ENCODE measurements around the gene RSPH10B.
"Not testable (repeated sequence)": the region's sequence is repeated elsewhere in the genome, so short reads cannot be mapped to it uniquely, and the experiment has no call there.

Gene RSPH10B

GRCh38 chr7:5997210-5997808 lies 26.8 kb upstream of the RSPH10B start:
- H3K36me3 ChIP-seq (ENCODE audit: control insufficient read depth, insufficient read depth, low read length), result peaks cover 2% of the 10 kb centered on the region; the same call in 1 of the 2 replicates
- no CpG with 5 or more reads among the region's 10 CpGs for WGBS (ENCODE audit: insufficient coverage, insufficient read length)

DNA sequence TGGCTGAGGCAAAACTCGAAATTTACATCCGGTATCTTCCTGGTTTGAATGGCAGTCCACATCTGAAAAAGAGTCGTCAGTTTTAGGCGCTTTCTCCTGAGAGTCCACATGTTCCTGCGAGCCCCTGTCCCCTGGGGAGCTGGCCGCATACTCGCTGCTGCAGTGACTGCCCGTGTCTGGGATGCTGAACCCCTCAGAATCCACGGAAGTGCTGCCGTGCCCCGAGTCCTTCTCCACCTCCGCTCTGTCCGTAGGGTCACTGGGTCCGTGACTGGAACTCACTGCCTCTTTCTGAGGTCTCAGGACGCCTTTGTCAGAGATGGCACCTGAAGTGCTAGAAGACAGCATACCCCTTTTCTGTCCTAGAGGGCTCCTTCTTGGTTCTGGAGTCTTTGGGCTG lies 16.6 kb upstream of the RSPH10B start:
- not testable (repeated sequence) for H3K9me3 ChIP-seq (ENCODE audit: control insufficient read depth, insufficient read depth, low read length); DNase-seq (ENCODE audit: low read depth, low spot score); H3K27ac ChIP-seq (ENCODE audit: low read length); H3K4me3 ChIP-seq (ENCODE audit: low read length); H3K4me1 ChIP-seq (ENCODE audit: control insufficient read depth, insufficient read depth, low read length); H3K36me3 ChIP-seq (ENCODE audit: control insufficient read depth, insufficient read depth, low read length); H3K27me3 ChIP-seq (ENCODE audit: control insufficient read depth, insufficient read depth, low read length)
- whole genome bisulfite sequencing (ENCODE audit: insufficient coverage, insufficient read length), result no CpG with 5 or more reads among the region's 15 CpGs

More at GRCh38 chr7:5997210-5997808, 26.8 kb upstream of the RSPH10B start:
- Histone ChIP-seq H3K27me3 (ENCODE audit: control insufficient read depth, insufficient read depth, low read length) (no peaks in the 10 kb centered on the region), H3K27ac (ENCODE audit: low read length) (no peak overlapping the region), H3K9me3 (ENCODE audit: control insufficient read depth, insufficient read depth, low read length) (no peaks in the 10 kb centered on the region), H3K4me1 (ENCODE audit: control insufficient read depth, insufficient read depth, low read length) (no peaks in the 10 kb centered on the region), H3K4me3 (ENCODE audit: low read length) (no peak overlapping the region)
- no peak for DNase-seq (ENCODE audit: low read depth, low spot score)

DNA sequence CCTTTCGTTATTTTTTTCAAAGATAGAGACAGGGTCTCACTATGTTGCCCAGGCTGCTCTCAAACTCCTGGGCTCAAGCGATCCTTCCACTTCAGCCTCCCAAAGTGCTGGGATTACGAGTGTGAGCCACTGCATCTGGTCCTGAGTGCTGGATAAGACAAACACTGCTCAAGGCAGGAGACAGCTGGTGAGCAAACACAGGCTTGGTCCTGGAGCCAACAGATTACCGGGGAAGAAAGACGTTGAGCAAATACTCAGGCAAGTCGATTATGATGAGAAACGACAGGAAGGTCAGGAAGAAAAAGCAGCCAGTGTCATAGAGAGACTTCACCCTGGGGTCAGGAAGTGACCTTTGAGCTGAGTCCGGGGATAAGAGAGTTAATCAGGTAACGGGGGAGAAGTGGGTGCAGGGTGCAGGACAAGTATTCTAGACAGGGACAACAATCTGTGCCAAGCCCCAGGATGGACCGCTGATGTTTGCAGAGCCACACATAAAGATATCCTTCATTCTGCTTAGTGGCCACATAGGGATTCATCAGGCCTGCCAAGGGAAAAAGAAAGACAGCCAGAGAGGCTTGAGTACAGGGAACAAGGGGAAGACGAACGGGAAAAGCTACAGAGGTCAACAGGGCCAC lies 9.3 kb upstream of the RSPH10B start:
- WGBS (ENCODE audit: insufficient coverage, insufficient read length), result no CpG with 5 or more reads among the region's 12 CpGs
- H3K4me1 ChIP-seq (ENCODE audit: control insufficient read depth, insufficient read depth, low read length); H3K9me3 ChIP-seq (ENCODE audit: control insufficient read depth, insufficient read depth, low read length); H3K4me3 ChIP-seq (ENCODE audit: low read length); H3K27ac ChIP-seq (ENCODE audit: low read length); H3K36me3 ChIP-seq (ENCODE audit: control insufficient read depth, insufficient read depth, low read length); DNase-seq (ENCODE audit: low read depth, low spot score); H3K27me3 ChIP-seq (ENCODE audit: control insufficient read depth, insufficient read depth, low read length): not testable (repeated sequence)

DNA sequence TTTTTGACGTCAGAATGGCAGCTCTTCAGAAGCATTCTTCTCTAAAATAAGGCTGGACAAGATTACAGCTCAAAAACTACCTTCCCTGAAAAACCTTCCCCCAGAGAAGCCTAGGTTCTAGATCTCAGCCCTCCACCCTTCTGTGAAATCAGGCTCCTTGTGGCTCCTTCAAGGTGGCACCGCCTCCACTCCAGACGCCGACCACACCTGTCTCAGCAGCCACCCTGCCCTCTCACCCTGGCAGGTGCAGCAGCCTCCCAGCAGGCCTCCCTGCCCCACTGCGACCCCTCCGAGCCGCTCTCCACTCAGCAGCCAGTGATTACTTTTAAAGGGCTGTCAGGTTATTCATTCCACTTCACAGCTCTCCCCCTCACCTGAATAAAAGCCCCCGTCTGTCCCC lies 3.1 kb upstream of the RSPH10B start:
- not testable (repeated sequence) for H3K36me3 ChIP-seq (ENCODE audit: control insufficient read depth, insufficient read depth, low read length); H3K27me3 ChIP-seq (ENCODE audit: control insufficient read depth, insufficient read depth, low read length); H3K4me1 ChIP-seq (ENCODE audit: control insufficient read depth, insufficient read depth, low read length); H3K27ac ChIP-seq (ENCODE audit: low read length); H3K4me3 ChIP-seq (ENCODE audit: low read length); DNase-seq (ENCODE audit: low read depth, low spot score); H3K9me3 ChIP-seq (ENCODE audit: control insufficient read depth, insufficient read depth, low read length)
- no CpG with 5 or more reads among the region's 8 CpGs for WGBS (ENCODE audit: insufficient coverage, insufficient read length)

DNA sequence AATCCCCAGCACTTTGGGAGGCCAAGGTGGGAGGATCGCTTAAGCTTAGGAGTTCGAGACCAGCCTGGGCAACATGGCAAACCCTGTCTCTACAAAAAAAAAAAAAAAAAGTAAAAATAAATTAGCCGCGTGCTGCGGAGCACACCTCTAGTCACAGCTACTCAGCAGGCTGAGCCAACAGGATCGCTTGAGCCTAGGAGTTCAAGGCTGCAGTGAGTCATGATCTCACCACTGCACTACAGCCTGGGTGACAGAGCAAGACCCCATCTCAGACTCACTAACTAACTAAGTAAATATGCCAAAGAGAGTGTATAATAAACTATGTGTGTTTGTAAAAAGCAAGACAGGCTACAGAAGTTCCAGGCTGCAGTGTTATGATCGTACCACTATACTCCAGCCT lies 6.7 kb downstream of the RSPH10B start:
- H3K4me1 ChIP-seq (ENCODE audit: control insufficient read depth, insufficient read depth, low read length); DNase-seq (ENCODE audit: low read depth, low spot score); H3K9me3 ChIP-seq (ENCODE audit: control insufficient read depth, insufficient read depth, low read length); H3K27ac ChIP-seq (ENCODE audit: low read length); H3K36me3 ChIP-seq (ENCODE audit: control insufficient read depth, insufficient read depth, low read length); H3K4me3 ChIP-seq (ENCODE audit: low read length); H3K27me3 ChIP-seq (ENCODE audit: control insufficient read depth, insufficient read depth, low read length): not testable (repeated sequence)
- WGBS (ENCODE audit: insufficient coverage, insufficient read length), result no CpG with 5 or more reads among the region's 7 CpGs

GRCh38 chr7:5963205-5963604 lies 7.3 kb downstream of the RSPH10B start:
- not testable (repeated sequence) for H3K27me3 ChIP-seq (ENCODE audit: control insufficient read depth, insufficient read depth, low read length); H3K4me1 ChIP-seq (ENCODE audit: control insufficient read depth, insufficient read depth, low read length); DNase-seq (ENCODE audit: low read depth, low spot score); H3K9me3 ChIP-seq (ENCODE audit: control insufficient read depth, insufficient read depth, low read length); H3K4me3 ChIP-seq (ENCODE audit: low read length); H3K36me3 ChIP-seq (ENCODE audit: control insufficient read depth, insufficient read depth, low read length); H3K27ac ChIP-seq (ENCODE audit: low read length)
- WGBS (ENCODE audit: insufficient coverage, insufficient read length), result no CpG with 5 or more reads among the region's 13 CpGs

- not testable (repeated sequence) for H3K27me3 ChIP-seq (ENCODE audit: control insufficient read depth, insufficient read depth, low read length); H3K27ac ChIP-seq (ENCODE audit: low read length); H3K4me1 ChIP-seq (ENCODE audit: control insufficient read depth, insufficient read depth, low read length); H3K9me3 ChIP-seq (ENCODE audit: control insufficient read depth, insufficient read depth, low read length); DNase-seq (ENCODE audit: low read depth, low spot score); H3K4me3 ChIP-seq (ENCODE audit: low read length); H3K36me3 ChIP-seq (ENCODE audit: control insufficient read depth, insufficient read depth, low read length)
- no CpG with 5 or more reads among the region's 17 CpGs for WGBS (ENCODE audit: insufficient coverage, insufficient read length)
These were observed 35.5 kb downstream of the RSPH10B start for GRCh38 chr7:5934945-5935450.

GRCh38 chr7:5931905-5932644 lies 38.4 kb downstream of the RSPH10B start:
- not testable (repeated sequence) for H3K4me1 ChIP-seq (ENCODE audit: control insufficient read depth, insufficient read depth, low read length); H3K9me3 ChIP-seq (ENCODE audit: control insufficient read depth, insufficient read depth, low read length); H3K27me3 ChIP-seq (ENCODE audit: control insufficient read depth, insufficient read depth, low read length); DNase-seq (ENCODE audit: low read depth, low spot score); H3K27ac ChIP-seq (ENCODE audit: low read length); H3K4me3 ChIP-seq (ENCODE audit: low read length); H3K36me3 ChIP-seq (ENCODE audit: control insufficient read depth, insufficient read depth, low read length)
- WGBS (ENCODE audit: insufficient coverage, insufficient read length), result no CpG with 5 or more reads among the region's 13 CpGs

DNA sequence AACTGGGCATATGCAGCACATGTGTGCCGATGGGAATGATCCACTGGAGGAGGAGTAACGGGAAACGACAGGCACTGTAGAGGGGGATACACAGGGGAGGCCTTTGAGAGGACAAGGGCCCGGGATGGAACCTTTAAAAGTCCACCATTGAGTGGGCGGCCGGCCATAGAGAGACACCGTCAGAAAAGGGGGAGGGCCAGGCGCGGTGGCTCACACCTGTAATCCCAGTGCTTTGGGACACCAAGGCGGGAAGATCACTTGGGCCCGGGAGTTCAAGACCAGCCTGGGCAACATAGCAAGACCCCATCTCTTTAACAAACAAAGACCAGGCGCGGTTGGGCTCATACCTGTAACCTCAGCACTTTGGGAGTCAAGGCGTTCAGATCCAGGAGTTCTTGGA lies 39.2 kb downstream of the RSPH10B start:
- no CpG with 5 or more reads among the region's 14 CpGs for WGBS (ENCODE audit: insufficient coverage, insufficient read length)

DNA sequence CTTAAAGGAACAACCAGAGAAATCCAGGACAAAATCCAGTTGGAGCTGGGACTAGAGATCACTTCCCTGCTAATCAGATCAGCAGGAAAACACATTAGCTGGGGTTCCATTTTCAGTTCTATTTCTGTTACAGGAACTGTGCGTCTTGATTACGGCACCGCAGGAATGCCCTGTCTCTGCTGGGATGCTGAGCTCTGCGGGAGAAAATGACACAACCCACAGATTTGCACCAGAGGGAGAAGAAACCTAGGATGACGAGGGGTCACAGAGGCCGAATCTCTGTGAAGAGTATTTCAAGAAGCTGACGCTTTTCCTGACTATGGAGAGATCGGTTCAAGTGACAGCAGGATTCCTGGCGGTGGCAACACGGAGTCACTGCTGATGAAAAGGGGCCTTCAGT lies 40.2 kb downstream of the RSPH10B start:
- H3K36me3 ChIP-seq (ENCODE audit: control insufficient read depth, insufficient read depth, low read length); H3K27me3 ChIP-seq (ENCODE audit: control insufficient read depth, insufficient read depth, low read length); DNase-seq (ENCODE audit: low read depth, low spot score); H3K4me1 ChIP-seq (ENCODE audit: control insufficient read depth, insufficient read depth, low read length); H3K9me3 ChIP-seq (ENCODE audit: control insufficient read depth, insufficient read depth, low read length); H3K4me3 ChIP-seq (ENCODE audit: low read length); H3K27ac ChIP-seq (ENCODE audit: low read length): not testable (repeated sequence)
- WGBS (ENCODE audit: insufficient coverage, insufficient read length), result no CpG with 5 or more reads among the region's 10 CpGs

More for the DNA sequence above, 39.2 kb downstream of the RSPH10B start:
- H3K9me3 ChIP-seq (ENCODE audit: control insufficient read depth, insufficient read depth, low read length); H3K4me1 ChIP-seq (ENCODE audit: control insufficient read depth, insufficient read depth, low read length); H3K4me3 ChIP-seq (ENCODE audit: low read length); H3K36me3 ChIP-seq (ENCODE audit: control insufficient read depth, insufficient read depth, low read length); DNase-seq (ENCODE audit: low read depth, low spot score); H3K27ac ChIP-seq (ENCODE audit: low read length); H3K27me3 ChIP-seq (ENCODE audit: control insufficient read depth, insufficient read depth, low read length): not testable (repeated sequence)
